Progenitor cell of endocrine pancreas (in vitro differentiated cells): Measurements from ENCODE around the gene NAPSA. TPM values are rescaled to one million over a fixed set of nuclear protein-coding genes. Genes with fewer than 3 reads are reported as not detected.
A peak's percentile ranks its signal among the peaks of the same experiment; 100 is the strongest.
"Not testable (repeated sequence)": the region's sequence is repeated elsewhere in the genome, so short reads cannot be mapped to it uniquely, and the experiment has no call there.

ENCODE experiments used
- DNase-seq: peaks from one replicate; pipeline ENCODE4 v3.0.0; 2021; ENCODE audit warnings: low spot score; ENCODE audit not compliant: unreplicated experiment
- H3K27ac Mint-ChIP-seq: 2 replicates; pipeline ENCODE4 v1.8.0; 2021; ENCODE audit warnings: mild to moderate bottlenecking, moderate library complexity, mixed read lengths
- H3K27me3 Mint-ChIP-seq: 2 replicates; pipeline ENCODE4 v1.8.0; 2021; ENCODE audit warnings: mixed read lengths
- H3K36me3 Mint-ChIP-seq: 2 replicates; pipeline ENCODE4 v1.8.0; 2022; ENCODE audit warnings: mixed read lengths; ENCODE audit not compliant: insufficient read depth
- H3K4me1 Mint-ChIP-seq: 2 replicates; pipeline ENCODE4 v1.8.0; 2021; ENCODE audit warnings: low read depth, mixed read lengths
- H3K4me3 Mint-ChIP-seq: 2 replicates; pipeline ENCODE4 v1.8.0; 2021; ENCODE audit warnings: low read depth, mild to moderate bottlenecking, moderate library complexity, mixed read lengths
- H3K9me3 Mint-ChIP-seq: 2 replicates; pipeline ENCODE4 v1.8.0; 2021; ENCODE audit warnings: low read depth, mixed read lengths
- total RNA-seq: library from RNA; stranded (reverse); gene quantifications from 2 replicates; pipeline ENCODE4 v1.2.1, GENCODE V29; 2021
- TF ChIP-seq, protein P1 (sequence below): fragments of 200-600 bp; sonication (generic); IDR thresholded peaks from one replicate; pipeline ENCODE4 v1.5.0; 2021; ENCODE audit warnings: antibody characterized with exemption, mild to moderate bottlenecking; ENCODE audit not compliant: unreplicated experiment

Gene NAPSA
- total RNA-seq, 1 donor from 2014 or later = 2.7 TPM

DNA sequence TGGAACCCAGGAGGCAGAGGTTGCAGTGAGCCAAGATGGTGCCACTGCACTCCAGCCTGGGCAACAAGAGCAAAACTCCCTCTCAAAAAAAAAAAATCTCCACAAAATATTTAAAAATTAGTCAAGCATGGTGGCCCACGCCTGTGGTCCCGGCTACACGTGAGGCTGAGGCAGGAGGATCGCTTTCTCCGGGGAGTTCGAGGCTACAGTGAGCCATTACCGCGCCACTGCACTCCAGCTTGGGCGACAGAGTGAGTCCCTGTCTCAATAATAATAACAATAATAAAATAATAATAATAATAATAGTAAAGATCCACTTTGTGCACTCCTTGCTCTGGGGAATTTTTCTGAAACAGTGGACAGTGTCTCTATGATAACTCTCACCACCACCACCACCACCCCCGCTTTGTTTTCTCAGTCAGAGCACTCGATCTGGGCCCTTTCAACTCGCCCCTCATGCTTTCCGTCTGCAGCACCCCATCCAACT is 8.7 kb downstream of the NAPSA start:
- no peaks in the 10 kb centered on the region for H3K9me3 Mint-ChIP-seq
- peaks cover 1% of the 10 kb centered on the region for H3K27me3 Mint-ChIP-seq
- TF ChIP-seq, protein P1, sequence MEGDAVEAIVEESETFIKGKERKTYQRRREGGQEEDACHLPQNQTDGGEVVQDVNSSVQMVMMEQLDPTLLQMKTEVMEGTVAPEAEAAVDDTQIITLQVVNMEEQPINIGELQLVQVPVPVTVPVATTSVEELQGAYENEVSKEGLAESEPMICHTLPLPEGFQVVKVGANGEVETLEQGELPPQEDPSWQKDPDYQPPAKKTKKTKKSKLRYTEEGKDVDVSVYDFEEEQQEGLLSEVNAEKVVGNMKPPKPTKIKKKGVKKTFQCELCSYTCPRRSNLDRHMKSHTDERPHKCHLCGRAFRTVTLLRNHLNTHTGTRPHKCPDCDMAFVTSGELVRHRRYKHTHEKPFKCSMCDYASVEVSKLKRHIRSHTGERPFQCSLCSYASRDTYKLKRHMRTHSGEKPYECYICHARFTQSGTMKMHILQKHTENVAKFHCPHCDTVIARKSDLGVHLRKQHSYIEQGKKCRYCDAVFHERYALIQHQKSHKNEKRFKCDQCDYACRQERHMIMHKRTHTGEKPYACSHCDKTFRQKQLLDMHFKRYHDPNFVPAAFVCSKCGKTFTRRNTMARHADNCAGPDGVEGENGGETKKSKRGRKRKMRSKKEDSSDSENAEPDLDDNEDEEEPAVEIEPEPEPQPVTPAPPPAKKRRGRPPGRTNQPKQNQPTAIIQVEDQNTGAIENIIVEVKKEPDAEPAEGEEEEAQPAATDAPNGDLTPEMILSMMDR = no peak

DNA sequence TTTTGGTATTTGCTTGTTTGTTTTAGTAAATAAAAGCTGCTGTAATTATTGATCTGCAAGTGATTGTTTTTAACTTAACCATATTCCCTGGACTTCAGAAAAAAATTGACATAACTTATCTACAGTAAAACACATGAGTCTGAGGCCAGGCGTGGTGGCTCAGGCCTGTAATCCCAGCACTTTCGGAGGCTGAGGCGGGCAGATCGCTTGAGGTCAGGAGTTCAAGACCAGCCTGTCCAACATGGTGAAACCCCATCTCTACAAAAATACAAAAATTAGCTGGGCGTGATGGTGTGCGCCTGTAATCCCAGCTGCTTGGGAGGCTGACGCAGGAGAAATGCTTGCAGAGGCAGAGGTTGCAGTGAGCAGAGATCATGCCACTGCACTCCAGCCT is 12.0 kb downstream of the NAPSA start:
- not testable (repeated sequence) for H3K9me3 Mint-ChIP-seq, H3K4me1 Mint-ChIP-seq, H3K36me3 Mint-ChIP-seq, H3K27me3 Mint-ChIP-seq, H3K27ac Mint-ChIP-seq, DNase-seq, H3K4me3 Mint-ChIP-seq

More for the DNA sequence above, 8.7 kb downstream of the NAPSA start:
- Mint-ChIP-seq H3K36me3 (peaks cover 2% of the 10 kb centered on the region), H3K4me1 (no peaks in the 10 kb centered on the region), H3K4me3 (no peak overlapping the region), H3K27ac (no peak overlapping the region)
- DNase-seq = no peak

DNA sequence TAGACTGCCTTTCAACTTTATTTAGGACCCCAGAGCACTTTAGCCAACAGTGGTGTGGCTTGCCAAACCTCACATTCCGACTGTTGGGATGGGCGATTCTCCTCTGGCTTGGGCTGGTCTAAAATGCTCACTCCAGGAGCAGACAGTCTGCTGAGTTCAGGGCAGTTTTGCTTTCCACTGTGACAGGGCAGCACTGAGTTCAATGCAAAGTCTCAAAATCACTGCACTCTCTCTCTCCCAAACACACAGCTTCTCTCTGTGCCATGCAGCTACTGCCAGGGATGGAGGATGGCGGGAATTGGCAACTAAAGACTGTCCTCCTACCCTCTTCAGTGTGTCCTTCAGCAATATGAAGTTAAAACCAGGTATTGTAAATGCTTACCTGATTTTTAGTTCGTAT is 13.2 kb downstream of the NAPSA start:
- Mint-ChIP-seq H3K27ac (no peak overlapping the region), H3K4me3 (no peak overlapping the region), H3K36me3 (no peaks in the 10 kb centered on the region), H3K27me3 (no peaks in the 10 kb centered on the region), H3K9me3 (no peaks in the 10 kb centered on the region), H3K4me1 (peaks cover 2% of the 10 kb centered on the region)
- TF ChIP-seq, protein P1 = no peak
- DNase-seq = no peak

DNA sequence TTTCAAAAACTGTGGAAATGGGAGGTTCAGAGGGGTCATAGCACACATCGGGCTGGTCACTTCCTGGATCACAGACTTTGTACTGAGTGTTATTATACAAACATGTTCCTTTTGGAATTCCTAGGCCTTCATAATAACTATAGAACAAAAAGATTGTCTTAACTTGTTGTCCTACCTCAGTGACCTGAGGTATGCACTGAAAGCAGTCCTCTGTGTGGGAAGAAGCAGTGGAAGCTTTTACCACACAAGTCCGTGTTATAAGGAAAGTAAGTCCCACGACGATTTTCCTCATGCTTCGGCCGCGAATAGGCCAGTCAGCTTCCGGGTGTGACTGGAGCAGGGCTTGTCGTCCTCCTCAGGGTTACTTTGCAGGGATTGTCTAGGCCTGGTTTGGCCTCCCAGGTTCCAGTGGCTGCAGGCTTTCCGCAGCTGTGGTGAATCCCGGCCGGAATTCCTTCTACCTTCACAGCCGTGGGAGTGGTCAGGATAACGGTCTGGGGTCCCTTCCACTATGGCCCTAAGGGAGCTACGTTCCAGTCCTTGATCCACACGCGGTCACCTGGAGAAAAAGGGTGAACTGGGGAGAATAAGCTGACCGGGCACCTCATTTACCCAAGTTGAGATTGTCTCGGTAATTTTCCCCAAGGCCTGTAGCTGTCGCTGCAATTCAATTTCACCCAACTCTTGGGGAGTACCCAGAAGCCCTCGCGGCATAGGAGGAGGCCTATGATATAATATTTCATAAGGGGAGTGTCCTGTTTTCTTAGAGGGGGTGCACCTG is 16.0 kb downstream of the NAPSA start:
- no peak for DNase-seq
- peaks cover 6% of the 10 kb centered on the region for H3K4me1 Mint-ChIP-seq
- H3K4me3 Mint-ChIP-seq = no peak overlapping the region
- TF ChIP-seq, protein P1 = no peak
- peak overlapping the region; percentile 11 for H3K27ac Mint-ChIP-seq
- H3K27me3 Mint-ChIP-seq = no peaks in the 10 kb centered on the region
- H3K9me3 Mint-ChIP-seq = peaks cover 3% of the 10 kb centered on the region
- H3K36me3 Mint-ChIP-seq = peaks cover 8% of the 10 kb centered on the region

DNA sequence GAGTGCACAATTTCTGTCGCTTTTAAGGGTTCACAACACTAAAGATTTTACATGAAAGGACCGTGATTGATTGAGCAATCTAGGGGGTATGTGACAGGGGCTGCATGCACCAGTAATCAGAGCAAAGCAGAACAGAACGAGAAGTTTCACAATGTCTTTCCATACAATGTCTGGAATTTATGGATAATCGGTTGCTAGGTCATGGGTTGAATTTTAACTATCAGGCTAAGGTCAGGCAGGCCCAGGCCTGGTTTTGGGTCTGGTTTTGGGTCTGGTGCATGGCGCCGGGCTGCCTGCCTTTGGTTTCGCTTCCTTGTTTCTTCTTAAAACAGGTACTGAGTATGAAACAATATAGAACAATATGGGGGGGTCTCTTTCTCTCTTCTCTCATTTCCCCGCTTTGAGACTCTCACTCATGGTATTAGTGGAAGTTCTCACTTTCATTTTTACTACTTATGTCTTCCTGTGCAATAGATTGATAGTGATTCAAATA is 18.3 kb downstream of the NAPSA start:
- not testable (repeated sequence) for H3K4me3 Mint-ChIP-seq
- H3K36me3 Mint-ChIP-seq = peaks cover 14% of the 10 kb centered on the region

DNA sequence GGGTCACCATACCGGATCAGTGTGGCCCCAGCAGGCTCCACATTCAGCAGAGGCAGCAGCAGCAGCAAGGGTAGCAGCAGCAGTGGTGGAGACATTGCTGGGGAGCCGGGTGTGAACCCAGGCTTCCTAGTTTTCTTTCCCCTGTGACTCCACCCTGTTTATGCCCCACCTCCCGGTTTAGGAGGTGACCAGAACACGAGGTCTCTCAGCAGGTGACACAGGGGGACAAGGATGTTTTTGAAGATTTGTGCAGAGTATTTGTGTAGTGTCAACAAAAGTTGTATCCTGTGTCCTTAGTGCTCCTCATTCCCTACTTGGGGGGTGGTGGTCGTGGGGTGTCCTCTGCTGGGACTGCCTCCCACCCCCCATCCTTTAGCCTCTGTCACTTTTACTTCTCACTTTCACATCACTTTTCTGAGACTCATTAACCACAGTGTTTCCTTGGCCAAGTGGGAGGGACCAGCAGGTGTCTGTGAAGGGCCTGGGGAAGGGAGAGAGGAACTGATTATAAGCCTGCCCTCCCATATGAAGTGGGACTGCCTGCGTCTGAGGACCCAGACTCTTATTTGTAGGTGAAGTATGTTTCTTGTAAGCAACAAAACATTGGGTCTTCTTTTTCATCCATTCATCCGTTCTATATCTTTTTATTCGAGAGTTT is 20.6 kb downstream of the NAPSA start:
- no peak for DNase-seq
- Mint-ChIP-seq H3K27ac (no peak overlapping the region), H3K36me3 (peaks cover 15% of the 10 kb centered on the region), H3K4me1 (peaks cover 6% of the 10 kb centered on the region), H3K4me3 (no peak overlapping the region), H3K9me3 (peaks cover 3% of the 10 kb centered on the region), H3K27me3 (no peaks in the 10 kb centered on the region)
- TF ChIP-seq, protein P1 = no peak

More for the DNA sequence above, 18.3 kb downstream of the NAPSA start:
- H3K9me3 Mint-ChIP-seq, DNase-seq, H3K27ac Mint-ChIP-seq, H3K4me1 Mint-ChIP-seq, H3K27me3 Mint-ChIP-seq: not testable (repeated sequence)
